Measurements from ENCODE around the gene SCRN3.

DNA sequence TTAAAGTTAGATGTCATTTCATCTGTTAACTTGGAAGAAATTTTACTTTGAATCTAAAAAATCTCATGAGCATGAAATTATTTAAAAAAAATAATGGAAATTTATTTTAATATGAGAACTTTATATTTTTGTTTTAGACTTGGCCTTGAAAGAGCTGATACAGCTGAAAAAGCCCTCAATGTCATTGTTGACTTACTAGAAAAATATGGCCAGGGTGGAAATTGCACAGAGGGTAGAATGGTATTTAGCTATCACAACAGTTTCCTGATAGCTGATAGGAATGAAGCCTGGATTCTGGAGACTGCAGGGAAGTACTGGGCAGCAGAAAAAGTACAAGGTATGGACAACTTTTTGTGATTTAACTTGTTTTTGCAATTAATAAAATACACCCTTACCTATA is 5.3 kb downstream of the SCRN3 start:
- TF ChIP-seq, protein P1, sequence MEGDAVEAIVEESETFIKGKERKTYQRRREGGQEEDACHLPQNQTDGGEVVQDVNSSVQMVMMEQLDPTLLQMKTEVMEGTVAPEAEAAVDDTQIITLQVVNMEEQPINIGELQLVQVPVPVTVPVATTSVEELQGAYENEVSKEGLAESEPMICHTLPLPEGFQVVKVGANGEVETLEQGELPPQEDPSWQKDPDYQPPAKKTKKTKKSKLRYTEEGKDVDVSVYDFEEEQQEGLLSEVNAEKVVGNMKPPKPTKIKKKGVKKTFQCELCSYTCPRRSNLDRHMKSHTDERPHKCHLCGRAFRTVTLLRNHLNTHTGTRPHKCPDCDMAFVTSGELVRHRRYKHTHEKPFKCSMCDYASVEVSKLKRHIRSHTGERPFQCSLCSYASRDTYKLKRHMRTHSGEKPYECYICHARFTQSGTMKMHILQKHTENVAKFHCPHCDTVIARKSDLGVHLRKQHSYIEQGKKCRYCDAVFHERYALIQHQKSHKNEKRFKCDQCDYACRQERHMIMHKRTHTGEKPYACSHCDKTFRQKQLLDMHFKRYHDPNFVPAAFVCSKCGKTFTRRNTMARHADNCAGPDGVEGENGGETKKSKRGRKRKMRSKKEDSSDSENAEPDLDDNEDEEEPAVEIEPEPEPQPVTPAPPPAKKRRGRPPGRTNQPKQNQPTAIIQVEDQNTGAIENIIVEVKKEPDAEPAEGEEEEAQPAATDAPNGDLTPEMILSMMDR (conservative IDR thresholded peaks at IDR 0.05 in 1 of 2, IDR thresholded peaks at IDR 0.05 in 1 of 2; ENCODE audit: low read depth in 1 of 2, low read length in 2 of 2), result no peak
- TF ChIP-seq EZH2 (IDR thresholded peaks at IDR 0.05; ENCODE audit: low read length, missing control alignments), result no peak
